HCT116 (cell line): ENCODE data around the gene RPL26. TPM values are rescaled to one million over a fixed set of nuclear protein-coding genes. Genes with fewer than 3 reads are reported as not detected.
A peak's percentile ranks its signal among the peaks of the same experiment; 100 is the strongest.

Experiments used
- ATAC-seq: fragments of 200-7000 bp; cut with Tn5 transposase; 2 replicates; pipeline ENCODE4 v1.9.1; 2020; ENCODE audit warnings: mild to moderate bottlenecking, moderate library complexity
- BruUV-seq: library from RNA; stranded (reverse); fragments of 400-500 nt; replicated peaks from 2 replicates; lab custom pipeline; 2021; lab: Mats Ljungman, UMichigan
- CTCF ChIA-PET: fragments of 300-600 bp; sonication (Branson Sonifier 250); formaldehyde crosslinking; loops from one replicate; lab custom pipeline; 2021; ENCODE audit warnings: antibody characterized with exemption; lab: Charles Lee
- POLR2A ChIA-PET: fragments of 300-600, 350-600 bp; sonication (Branson Sonifier 250); formaldehyde crosslinking; loops from one replicate; lab custom pipeline; 2021; ENCODE audit warnings: antibody characterized with exemption; lab: Charles Lee
- RAD21 ChIA-PET, 2 experiments: fragments of 300-600 bp; sonication (Branson Sonifier 250); formaldehyde crosslinking; loops; one replicate each; lab custom pipeline; 2023; ENCODE audit warnings: low total read pairs in 2 of 2; ENCODE audit not compliant: uncharacterized antibody in 2 of 2, unreplicated experiment in 2 of 2, low non-redundant PET in 1 of 2; lab: Charles Lee
- DNase-seq: peaks from one replicate; pipeline ENCODE4 v3.0.0-alpha.2; 2010; ENCODE audit warnings: low read depth, low spot score
- H2AFZ ChIP-seq: fragments of 200-600 bp; shearing (Covaris generic), sonication (generic); 2 replicates; pipeline ENCODE4 v1.6.1; 2017; ENCODE audit warnings: low read depth, mixed run types, mixed read lengths, antibody characterized with exemption, low read length; ENCODE audit not compliant: poor library complexity, severe bottlenecking
- H3K27ac ChIP-seq: 2 replicates; pipeline ENCODE4 v1.5.1; 2012; ENCODE audit warnings: low read depth, low read length
- H3K27me3 ChIP-seq: fragments of 200-600 bp; sonication (generic); 2 replicates; pipeline ENCODE4 v1.6.1; 2016; ENCODE audit warnings: mixed run types, low read length, mixed read lengths; ENCODE audit not compliant: insufficient read depth
- H3K36me3 ChIP-seq, 2 experiments: fragments of 200-500 bp in 1 of 2; fragments of 200-600 bp in 1 of 2; sonication (Bioruptor generic) in 1 of 2; sonication (generic) in 1 of 2; 2 replicates each; pipeline versions ENCODE4 v1.5.1 to v1.6.1; 2014 to 2016; ENCODE audit warnings: low read length in 2 of 2, inconsistent platforms in 1 of 2, mixed read lengths in 1 of 2, mixed run types in 1 of 2; ENCODE audit not compliant: insufficient read depth in 2 of 2, control insufficient read depth in 1 of 2
- H3K4me1 ChIP-seq, 2 experiments: fragments of 200-600 bp in 1 of 2; sonication (generic) in 1 of 2; 2 replicates each; pipeline versions ENCODE4 v1.5.1 to v1.6.1; 2012 to 2017; ENCODE audit warnings: low read length in 2 of 2, inconsistent platforms in 1 of 2, mild to moderate bottlenecking in 1 of 2, mixed read lengths in 1 of 2, mixed run types in 1 of 2, moderate library complexity in 1 of 2; ENCODE audit not compliant: insufficient read depth in 2 of 2, control insufficient read depth in 1 of 2
- H3K4me2 ChIP-seq: fragments of 200-600 bp; sonication (generic); 2 replicates; pipeline ENCODE4 v1.6.1; 2017; ENCODE audit warnings: mixed run types, low read length, mixed read lengths
- H3K4me3 ChIP-seq, 2 experiments: fragments of 200-600 bp in 1 of 2; sonication (generic) in 1 of 2; replicated peaks in 1 of 2; 2 replicates each; pipeline ENCODE4 v1.5.1; 2011 to 2016; ENCODE audit warnings: low read length in 2 of 2, control low read depth in 1 of 2, low read depth in 1 of 2, mild to moderate bottlenecking in 1 of 2, mixed read lengths in 1 of 2, mixed run types in 1 of 2
- H3K79me2 ChIP-seq: fragments of 200-600 bp; sonication (generic); 2 replicates; pipeline ENCODE4 v1.6.1; 2017; ENCODE audit warnings: mild to moderate bottlenecking, mixed run types, low read length, moderate library complexity, mixed read lengths; ENCODE audit not compliant: insufficient read depth
- H3K9ac ChIP-seq: fragments of 200-600 bp; sonication (generic); 2 replicates; pipeline ENCODE4 v1.6.1; 2016; ENCODE audit warnings: low read length, mixed read lengths
- H3K9me2 ChIP-seq: fragments of 200-600 bp; sonication (generic), shearing (Covaris generic); 2 replicates; pipeline ENCODE4 v1.6.1; 2017; ENCODE audit warnings: mixed run types, mild to moderate bottlenecking, moderate library complexity; ENCODE audit not compliant: insufficient read depth
- H3K9me3 ChIP-seq, 2 experiments: fragments of 200-500 bp in 1 of 2; fragments of 200-600 bp in 1 of 2; sonication (Bioruptor generic) in 1 of 2; sonication (generic) in 1 of 2; 2 replicates each; pipeline ENCODE4 v1.6.1; 2014 to 2017; ENCODE audit warnings: low read length in 2 of 2, mixed read lengths in 2 of 2, inconsistent platforms in 1 of 2, low read depth in 1 of 2, mild to moderate bottlenecking in 1 of 2, mixed run types in 1 of 2, moderate library complexity in 1 of 2; ENCODE audit not compliant: control insufficient read depth in 1 of 2, insufficient read depth in 1 of 2
- H4K20me1 ChIP-seq: fragments of 200-600 bp; sonication (generic), shearing (Covaris generic); 2 replicates; pipeline ENCODE4 v1.6.1; 2017; ENCODE audit warnings: mixed run types, mild to moderate bottlenecking, moderate library complexity; ENCODE audit not compliant: insufficient read depth
- CBX3 ChIP-seq: IDR thresholded peaks from 2 replicates; pipeline ENCODE4 v1.6.1; 2012; ENCODE audit warnings: low read depth
- CEBPB ChIP-seq: IDR thresholded peaks from 2 replicates; pipeline ENCODE4 v1.6.1; 2012; ENCODE audit warnings: low read depth
- CTCF ChIP-seq, 3 experiments: fragments of 200-600 bp in 1 of 3; sonication (generic) in 1 of 3; IDR thresholded peaks in 2 of 3; conservative IDR thresholded peaks in 1 of 3; 2 replicates each; pipeline ENCODE4 v1.5.1; 2012 to 2017; ENCODE audit warnings: low read depth in 2 of 3, low read length in 2 of 3, antibody characterized with exemption in 1 of 3, borderline replicate concordance in 1 of 3, control low read depth in 1 of 3, mild to moderate bottlenecking in 1 of 3, mixed read lengths in 1 of 3, mixed run types in 1 of 3, moderate library complexity in 1 of 3; ENCODE audit not compliant: insufficient read depth in 1 of 3
- EGR1 ChIP-seq: IDR thresholded peaks from 2 replicates; pipeline ENCODE4 v1.6.1; 2012; ENCODE audit warnings: low read depth
- ELF1 ChIP-seq: IDR thresholded peaks from 2 replicates; pipeline ENCODE4 v1.6.1; 2012; ENCODE audit warnings: low read depth, borderline replicate concordance
- EZH2 ChIP-seq: fragments of 200-600 bp; sonication (generic); IDR thresholded peaks from 2 replicates; pipeline ENCODE4 v1.6.1; 2017; ENCODE audit warnings: antibody characterized with exemption, mixed run types
- EZH2phosphoT487 ChIP-seq: fragments of 200-600 bp; IDR thresholded peaks from 2 replicates; pipeline ENCODE4 v1.6.1; 2018; ENCODE audit warnings: antibody characterized with exemption, borderline replicate concordance
- FOSL1 ChIP-seq: IDR thresholded peaks from 2 replicates; pipeline ENCODE4 v1.6.1; 2012; ENCODE audit warnings: low read depth
- POLR2A ChIP-seq: IDR thresholded peaks from 2 replicates; pipeline ENCODE4 v1.7.0; 2011; ENCODE audit warnings: borderline replicate concordance; ENCODE audit not compliant: insufficient read depth, insufficient read length; ENCODE audit errors: extremely low read depth
- POLR2AphosphoS5 ChIP-seq: IDR thresholded peaks from 2 replicates; pipeline ENCODE4 v1.6.1; 2011; ENCODE audit warnings: mild to moderate bottlenecking, low read depth, low read length, moderate library complexity
- RAD21 ChIP-seq: IDR thresholded peaks from 2 replicates; pipeline ENCODE4 v1.6.1; 2012; ENCODE audit warnings: low read depth, mild to moderate bottlenecking
- SIN3A ChIP-seq: IDR thresholded peaks from 2 replicates; pipeline ENCODE4 v1.6.1; 2012; ENCODE audit warnings: low read depth
- SP1 ChIP-seq: IDR thresholded peaks from 2 replicates; pipeline ENCODE4 v1.6.1; 2012; ENCODE audit warnings: low read depth
- SRF ChIP-seq: IDR thresholded peaks from 2 replicates; pipeline ENCODE4 v1.6.1; 2012; ENCODE audit warnings: low read depth
- ZFX ChIP-seq: fragments of 450-650 bp; IDR thresholded peaks from 2 replicates; pipeline ENCODE4 v1.6.1; 2017
- ZNF274 ChIP-seq: fragments of 200-500 bp; sonication (Bioruptor generic); IDR thresholded peaks from 2 replicates; pipeline ENCODE4 v1.6.1; 2014; ENCODE audit warnings: mild to moderate bottlenecking, low read depth, low read length, inconsistent platforms
- intact Hi-C: fragments of 100-400 bp; cut with micrococcal nuclease; formaldehyde crosslinking; loops from 2 replicates; pipeline ENCODE4 v1.10.0; 2022
- total RNA-seq: library from RNA; stranded (reverse); gene quantifications from one replicate; pipeline ENCODE4 v1.2.1, GENCODE V29; 2021; ENCODE audit not compliant: unreplicated experiment
- TF ChIP-seq, protein P1 (sequence below): IDR thresholded peaks from 2 replicates; pipeline ENCODE4 v1.6.1; 2011; ENCODE audit warnings: mild to moderate bottlenecking, low read length, moderate library complexity; ENCODE audit not compliant: insufficient replicate concordance; ENCODE audit errors: extremely low read depth

The RPL26 gene
- total RNA-seq, 1 experiment from 2014 or later: 2,603 TPM

GRCh38 chr17:8376271-8377067 is 6.5 kb downstream of the RPL26 start, which contains the start of gene KRABD2 (continued):
- TF ChIP-seq EZH2: no peak
- TF ChIP-seq ELF1: no peak; the same call in 1 of the 2 replicates
- no peak for TF ChIP-seq ZNF274
- peak; percentile 99 for TF ChIP-seq POLR2AphosphoS5
- TF ChIP-seq CEBPB: no peak; the same call in 1 of the 2 replicates

DNA sequence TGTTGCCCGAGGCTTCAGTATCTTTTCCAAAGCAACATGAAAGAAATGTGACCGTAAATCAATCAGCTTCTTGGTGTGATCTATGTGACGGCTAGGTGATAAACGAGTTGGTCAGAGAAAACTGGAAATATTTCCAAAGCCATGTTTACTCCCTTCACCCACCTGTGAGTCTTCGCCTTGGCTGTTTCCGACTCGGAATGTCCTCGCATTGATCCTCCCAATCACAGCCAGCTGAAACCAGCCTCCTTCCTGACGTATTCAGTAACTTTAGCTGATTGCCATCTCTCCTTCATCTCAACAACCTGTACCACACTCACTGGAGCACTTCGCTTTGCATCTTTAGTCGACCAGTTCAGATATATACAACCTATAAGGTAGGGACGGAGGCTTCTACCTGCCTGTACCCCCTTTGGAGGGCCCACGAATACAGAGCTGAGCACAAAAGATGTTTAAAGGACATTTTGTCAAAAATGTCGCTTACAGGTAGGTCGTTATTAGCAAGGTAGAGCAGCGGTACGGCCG is 7.2 kb downstream of the RPL26 start:
- H3K9me3 ChIP-seq: no peaks in the 10 kb centered on the region
- peaks cover 18 to 39% of the 10 kb centered on the region in 2 experiments; a peak in 3 of 4 replicates for H3K4me1 ChIP-seq
- ChIA-PET RAD21 (no interaction called here), POLR2A (interaction anchor here (1.2 to 2.1 kb wide), 3 partner anchors 15 to 370 kb away, joined by 4 read pairs; no protein-coding TSS in a partner anchor), CTCF (interaction anchor here (1.4 to 1.8 kb wide), 2 partner anchors 315 to 370 kb away, joined by 4 to 7 read pairs; no protein-coding TSS in a partner anchor)
- H3K27ac ChIP-seq: peak overlapping the region; percentile 80
- peak overlapping the region; percentile 87 for H3K4me2 ChIP-seq
- intact Hi-C loops: loop anchor here (10.0 kb wide), 1 partner anchor 151 kb away; no protein-coding TSS in a partner anchor
- H3K36me3 ChIP-seq: peaks cover 30 to 36% of the 10 kb centered on the region in 2 experiments
- no peaks in the 10 kb centered on the region for H3K27me3 ChIP-seq
- TF ChIP-seq, protein P1, sequence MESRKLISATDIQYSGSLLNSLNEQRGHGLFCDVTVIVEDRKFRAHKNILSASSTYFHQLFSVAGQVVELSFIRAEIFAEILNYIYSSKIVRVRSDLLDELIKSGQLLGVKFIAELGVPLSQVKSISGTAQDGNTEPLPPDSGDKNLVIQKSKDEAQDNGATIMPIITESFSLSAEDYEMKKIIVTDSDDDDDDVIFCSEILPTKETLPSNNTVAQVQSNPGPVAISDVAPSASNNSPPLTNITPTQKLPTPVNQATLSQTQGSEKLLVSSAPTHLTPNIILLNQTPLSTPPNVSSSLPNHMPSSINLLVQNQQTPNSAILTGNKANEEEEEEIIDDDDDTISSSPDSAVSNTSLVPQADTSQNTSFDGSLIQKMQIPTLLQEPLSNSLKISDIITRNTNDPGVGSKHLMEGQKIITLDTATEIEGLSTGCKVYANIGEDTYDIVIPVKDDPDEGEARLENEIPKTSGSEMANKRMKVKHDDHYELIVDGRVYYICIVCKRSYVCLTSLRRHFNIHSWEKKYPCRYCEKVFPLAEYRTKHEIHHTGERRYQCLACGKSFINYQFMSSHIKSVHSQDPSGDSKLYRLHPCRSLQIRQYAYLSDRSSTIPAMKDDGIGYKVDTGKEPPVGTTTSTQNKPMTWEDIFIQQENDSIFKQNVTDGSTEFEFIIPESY: no peak
- no peak for TF ChIP-seq CBX3
- TF ChIP-seq POLR2AphosphoS5: no peak
- TF ChIP-seq FOSL1: no peak
- TF ChIP-seq ZNF274: no peak
- TF ChIP-seq SIN3A: no peak
- no peak for TF ChIP-seq CTCF (IDR thresholded peaks at IDR 0.05 in 2 of 3, conservative IDR thresholded peaks at IDR 0.05 in 1 of 3; ENCODE audit: borderline replicate concordance in 1 of 3, insufficient read depth in 1 of 3, low read depth in 2 of 3, low read length in 2 of 3)
- no peak for TF ChIP-seq ELF1
- no peak for TF ChIP-seq EZH2phosphoT487
- no peak for TF ChIP-seq SRF
- no peak for TF ChIP-seq EGR1
- no peak for TF ChIP-seq SP1
- no peak for TF ChIP-seq ZFX
- no peak for TF ChIP-seq POLR2A
- no peak for TF ChIP-seq CEBPB
- TF ChIP-seq RAD21: no peak
- no peak overlapping the region for H2AFZ ChIP-seq
- BruUV-seq: no TSS peak
- peaks cover 29% of the 10 kb centered on the region; the same call in 1 of the 2 replicates for H4K20me1 ChIP-seq
- DNase-seq (no peak), ATAC-seq (no peak; the same call in 1 of the 2 replicates)
- peaks cover 28% of the 10 kb centered on the region for H3K79me2 ChIP-seq
- peak overlapping the region; percentile 65 to 72 for H3K4me3 ChIP-seq
- peak overlapping the region; percentile 75 for H3K9ac ChIP-seq
- no peaks in the 10 kb centered on the region for H3K9me2 ChIP-seq
